GM23338 (cell line): ENCODE results near the gene ALDH1A2. TPM values are rescaled to one million over a fixed set of nuclear protein-coding genes. Genes with fewer than 3 reads are reported as not detected.

Experiments used
- ATAC-seq: fragments of 200-7000 bp; cut with Tn5 transposase; 3 replicates; pipeline ENCODE4 v1.9.1; 2020
- DNase-seq: peaks from one replicate; pipeline ENCODE4 v3.0.0-alpha.2; 2015; ENCODE audit warnings: low spot score
- H2AFZ ChIP-seq: fragments of 200-600 bp; sonication (generic); 2 replicates; pipeline ENCODE4 v1.8.0; 2016; ENCODE audit warnings: antibody characterized with exemption, mild to moderate bottlenecking, moderate library complexity
- H3F3A ChIP-seq: fragments of 200-600 bp; sonication (generic); replicated peaks from 2 replicates; pipeline ENCODE4 v1.8.0; 2017; ENCODE audit warnings: antibody characterized with exemption, mixed run types, low read depth
- H3K27ac ChIP-seq: fragments of 200-600 bp; sonication (generic); 2 replicates; pipeline ENCODE4 v1.6.1; 2016; ENCODE audit warnings: low read depth
- H3K27me3 ChIP-seq: fragments of 200-600 bp; sonication (generic); 2 replicates; pipeline ENCODE4 v1.8.0; 2016; ENCODE audit warnings: mild to moderate bottlenecking, mixed run types, moderate library complexity; ENCODE audit not compliant: insufficient read depth
- H3K36me3 ChIP-seq: fragments of 200-600 bp; sonication (generic); 2 replicates; pipeline ENCODE4 v1.8.0; 2016; ENCODE audit warnings: mild to moderate bottlenecking; ENCODE audit not compliant: insufficient read depth
- H3K4me1 ChIP-seq: fragments of 200-600 bp; sonication (generic); 2 replicates; pipeline ENCODE4 v1.8.0; 2016; ENCODE audit warnings: mild to moderate bottlenecking, moderate library complexity; ENCODE audit not compliant: insufficient read depth
- H3K4me2 ChIP-seq: fragments of 200-600 bp; sonication (generic); 2 replicates; pipeline ENCODE4 v1.7.1; 2017; ENCODE audit warnings: mixed run types
- H3K4me3 ChIP-seq: fragments of 200-600 bp; sonication (generic); 2 replicates; pipeline ENCODE4 v1.6.1; 2016; ENCODE audit warnings: mixed run types
- H3K79me2 ChIP-seq: fragments of 200-600 bp; sonication (generic); replicated peaks from 2 replicates; pipeline ENCODE4 v1.8.0; 2017; ENCODE audit warnings: mild to moderate bottlenecking; ENCODE audit not compliant: insufficient read depth
- H3K9me2 ChIP-seq: fragments of 200-600 bp; sonication (generic); 2 replicates; pipeline ENCODE4 v1.8.0; 2017; ENCODE audit not compliant: insufficient read depth
- H4K20me1 ChIP-seq: fragments of 200-600 bp; sonication (generic); replicated peaks from 2 replicates; pipeline ENCODE4 v1.8.0; 2017; ENCODE audit warnings: mild to moderate bottlenecking; ENCODE audit not compliant: insufficient read depth
- H3K27ac Mint-ChIP-seq: 2 replicates; pipeline ENCODE4 v1.8.0; 2020; ENCODE audit warnings: inconsistent platforms, mild to moderate bottlenecking, moderate library complexity, mixed read lengths
- H3K27me3 Mint-ChIP-seq: 3 replicates; pipeline ENCODE4 v1.8.0; 2022; ENCODE audit warnings: low read depth, mild to moderate bottlenecking, moderate library complexity, mixed read lengths, inconsistent platforms; ENCODE audit not compliant: insufficient read depth, poor library complexity
- H3K36me3 Mint-ChIP-seq: 3 replicates; pipeline ENCODE4 v1.8.0; 2021; ENCODE audit warnings: low read depth, mild to moderate bottlenecking, inconsistent platforms, moderate library complexity, mixed read lengths
- H3K4me1 Mint-ChIP-seq: 3 replicates; pipeline ENCODE4 v1.8.0; 2020; ENCODE audit warnings: mild to moderate bottlenecking, inconsistent platforms, mixed read lengths
- H3K4me3 Mint-ChIP-seq: 3 replicates; pipeline ENCODE4 v1.8.0; 2021; ENCODE audit warnings: moderate library complexity, mild to moderate bottlenecking, inconsistent platforms, mixed read lengths
- H3K9me3 Mint-ChIP-seq: 3 replicates; pipeline ENCODE4 v1.8.0; 2020; ENCODE audit warnings: moderate library complexity, mild to moderate bottlenecking, inconsistent platforms, mixed read lengths
- EZH2 ChIP-seq: fragments of 200-600 bp; sonication (generic); IDR thresholded peaks from one replicate; pipeline ENCODE4 v1.8.0; 2017; ENCODE audit warnings: antibody characterized with exemption, mild to moderate bottlenecking, low read depth; ENCODE audit not compliant: unreplicated experiment
- EZH2phosphoT487 ChIP-seq: fragments of 200-600 bp; sonication (generic); IDR thresholded peaks from one replicate; pipeline ENCODE4 v1.8.1; 2018; ENCODE audit warnings: antibody characterized with exemption; ENCODE audit not compliant: unreplicated experiment
- JUNB ChIP-seq: IDR thresholded peaks from one replicate; pipeline ENCODE4 v1.6.1; 2016; ENCODE audit warnings: antibody characterized with exemption; ENCODE audit not compliant: unreplicated experiment
- NANOG ChIP-seq: IDR thresholded peaks from 2 replicates; pipeline ENCODE4 v1.6.1; 2016; ENCODE audit warnings: antibody characterized with exemption, borderline replicate concordance
- ZNF114 ChIP-seq: fragments of 250-450 bp; sonication (Bioruptor Pico); IDR thresholded peaks from 2 replicates; pipeline ENCODE4 v1.5.0; 2020; ENCODE audit warnings: mild to moderate bottlenecking, moderate library complexity
- ZNF331 ChIP-seq: fragments of 250-450 bp; sonication (Bioruptor Pico); IDR thresholded peaks from 2 replicates; pipeline ENCODE4 v1.5.0; 2020; ENCODE audit warnings: low read depth, mild to moderate bottlenecking, moderate library complexity
- polyA plus RNA-seq: library from polyadenylated mRNA; unstranded; fragments of >200 nt; fragmentation: Nextera tagmentation; extraction: Ambion mirVana; gene quantifications from 2 replicates; pipeline ENCODE4 v1.2.1, GENCODE V29; 2016
- total RNA-seq: library from RNA; depleted of rRNA; stranded (reverse); fragments of >200 nt; shearing (Covaris generic); gene quantifications from 2 replicates; pipeline ENCODE4 v1.2.3, GENCODE V29; 2014
- TF ChIP-seq, protein P1 (sequence below): IDR thresholded peaks from 2 replicates; pipeline ENCODE4 v1.6.1; 2016; ENCODE audit warnings: antibody characterized with exemption
- TF ChIP-seq, protein P2 (sequence below): fragments of 250-450 bp; sonication (Bioruptor Pico); IDR thresholded peaks from 2 replicates; pipeline ENCODE4 v1.5.0; 2020; ENCODE audit warnings: mild to moderate bottlenecking, moderate library complexity
- TF ChIP-seq, protein P3 (sequence below), 2 experiments: fragments of 200-600 bp in 1 of 2; sonication (generic) in 1 of 2; conservative IDR thresholded peaks; 2 replicates each; pipeline versions ENCODE4 v1.5.1 to v1.6.1; 2016 to 2017; ENCODE audit warnings: antibody characterized with exemption in 2 of 2, low read depth in 2 of 2, mild to moderate bottlenecking in 2 of 2, moderate library complexity in 1 of 2

ALDH1A2 gene
- total and polyA plus RNA-seq, 2 experiments from 2014 or later = 0.80 TPM; not detected in 1

DNA sequence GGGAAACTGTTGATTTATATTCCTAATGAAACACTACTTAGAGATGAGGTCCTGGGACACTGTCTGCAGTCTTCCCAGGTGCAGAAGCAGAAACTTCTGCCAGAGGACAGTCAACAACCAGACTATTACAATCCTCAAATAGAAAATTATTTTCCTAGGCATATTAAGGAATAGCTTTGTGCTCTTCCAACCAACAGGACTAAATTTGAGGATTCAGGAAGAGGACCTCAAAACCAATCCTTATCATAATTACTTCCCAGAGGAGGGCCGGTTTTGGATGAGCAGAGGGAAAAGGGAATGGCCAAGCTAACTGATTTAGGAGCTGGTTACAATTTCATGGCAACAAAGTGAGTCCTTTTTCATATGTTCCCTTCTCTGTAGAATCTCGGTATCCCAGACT is 21.0 kb downstream of the ALDH1A2 start (continued):
- TF ChIP-seq EZH2phosphoT487 (no peak), ZNF114 (CRISPR knock-in tag) (no peak)
- TF ChIP-seq, protein P1, sequence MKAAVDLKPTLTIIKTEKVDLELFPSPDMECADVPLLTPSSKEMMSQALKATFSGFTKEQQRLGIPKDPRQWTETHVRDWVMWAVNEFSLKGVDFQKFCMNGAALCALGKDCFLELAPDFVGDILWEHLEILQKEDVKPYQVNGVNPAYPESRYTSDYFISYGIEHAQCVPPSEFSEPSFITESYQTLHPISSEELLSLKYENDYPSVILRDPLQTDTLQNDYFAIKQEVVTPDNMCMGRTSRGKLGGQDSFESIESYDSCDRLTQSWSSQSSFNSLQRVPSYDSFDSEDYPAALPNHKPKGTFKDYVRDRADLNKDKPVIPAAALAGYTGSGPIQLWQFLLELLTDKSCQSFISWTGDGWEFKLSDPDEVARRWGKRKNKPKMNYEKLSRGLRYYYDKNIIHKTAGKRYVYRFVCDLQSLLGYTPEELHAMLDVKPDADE = no peak
- TF ChIP-seq, protein P2, sequence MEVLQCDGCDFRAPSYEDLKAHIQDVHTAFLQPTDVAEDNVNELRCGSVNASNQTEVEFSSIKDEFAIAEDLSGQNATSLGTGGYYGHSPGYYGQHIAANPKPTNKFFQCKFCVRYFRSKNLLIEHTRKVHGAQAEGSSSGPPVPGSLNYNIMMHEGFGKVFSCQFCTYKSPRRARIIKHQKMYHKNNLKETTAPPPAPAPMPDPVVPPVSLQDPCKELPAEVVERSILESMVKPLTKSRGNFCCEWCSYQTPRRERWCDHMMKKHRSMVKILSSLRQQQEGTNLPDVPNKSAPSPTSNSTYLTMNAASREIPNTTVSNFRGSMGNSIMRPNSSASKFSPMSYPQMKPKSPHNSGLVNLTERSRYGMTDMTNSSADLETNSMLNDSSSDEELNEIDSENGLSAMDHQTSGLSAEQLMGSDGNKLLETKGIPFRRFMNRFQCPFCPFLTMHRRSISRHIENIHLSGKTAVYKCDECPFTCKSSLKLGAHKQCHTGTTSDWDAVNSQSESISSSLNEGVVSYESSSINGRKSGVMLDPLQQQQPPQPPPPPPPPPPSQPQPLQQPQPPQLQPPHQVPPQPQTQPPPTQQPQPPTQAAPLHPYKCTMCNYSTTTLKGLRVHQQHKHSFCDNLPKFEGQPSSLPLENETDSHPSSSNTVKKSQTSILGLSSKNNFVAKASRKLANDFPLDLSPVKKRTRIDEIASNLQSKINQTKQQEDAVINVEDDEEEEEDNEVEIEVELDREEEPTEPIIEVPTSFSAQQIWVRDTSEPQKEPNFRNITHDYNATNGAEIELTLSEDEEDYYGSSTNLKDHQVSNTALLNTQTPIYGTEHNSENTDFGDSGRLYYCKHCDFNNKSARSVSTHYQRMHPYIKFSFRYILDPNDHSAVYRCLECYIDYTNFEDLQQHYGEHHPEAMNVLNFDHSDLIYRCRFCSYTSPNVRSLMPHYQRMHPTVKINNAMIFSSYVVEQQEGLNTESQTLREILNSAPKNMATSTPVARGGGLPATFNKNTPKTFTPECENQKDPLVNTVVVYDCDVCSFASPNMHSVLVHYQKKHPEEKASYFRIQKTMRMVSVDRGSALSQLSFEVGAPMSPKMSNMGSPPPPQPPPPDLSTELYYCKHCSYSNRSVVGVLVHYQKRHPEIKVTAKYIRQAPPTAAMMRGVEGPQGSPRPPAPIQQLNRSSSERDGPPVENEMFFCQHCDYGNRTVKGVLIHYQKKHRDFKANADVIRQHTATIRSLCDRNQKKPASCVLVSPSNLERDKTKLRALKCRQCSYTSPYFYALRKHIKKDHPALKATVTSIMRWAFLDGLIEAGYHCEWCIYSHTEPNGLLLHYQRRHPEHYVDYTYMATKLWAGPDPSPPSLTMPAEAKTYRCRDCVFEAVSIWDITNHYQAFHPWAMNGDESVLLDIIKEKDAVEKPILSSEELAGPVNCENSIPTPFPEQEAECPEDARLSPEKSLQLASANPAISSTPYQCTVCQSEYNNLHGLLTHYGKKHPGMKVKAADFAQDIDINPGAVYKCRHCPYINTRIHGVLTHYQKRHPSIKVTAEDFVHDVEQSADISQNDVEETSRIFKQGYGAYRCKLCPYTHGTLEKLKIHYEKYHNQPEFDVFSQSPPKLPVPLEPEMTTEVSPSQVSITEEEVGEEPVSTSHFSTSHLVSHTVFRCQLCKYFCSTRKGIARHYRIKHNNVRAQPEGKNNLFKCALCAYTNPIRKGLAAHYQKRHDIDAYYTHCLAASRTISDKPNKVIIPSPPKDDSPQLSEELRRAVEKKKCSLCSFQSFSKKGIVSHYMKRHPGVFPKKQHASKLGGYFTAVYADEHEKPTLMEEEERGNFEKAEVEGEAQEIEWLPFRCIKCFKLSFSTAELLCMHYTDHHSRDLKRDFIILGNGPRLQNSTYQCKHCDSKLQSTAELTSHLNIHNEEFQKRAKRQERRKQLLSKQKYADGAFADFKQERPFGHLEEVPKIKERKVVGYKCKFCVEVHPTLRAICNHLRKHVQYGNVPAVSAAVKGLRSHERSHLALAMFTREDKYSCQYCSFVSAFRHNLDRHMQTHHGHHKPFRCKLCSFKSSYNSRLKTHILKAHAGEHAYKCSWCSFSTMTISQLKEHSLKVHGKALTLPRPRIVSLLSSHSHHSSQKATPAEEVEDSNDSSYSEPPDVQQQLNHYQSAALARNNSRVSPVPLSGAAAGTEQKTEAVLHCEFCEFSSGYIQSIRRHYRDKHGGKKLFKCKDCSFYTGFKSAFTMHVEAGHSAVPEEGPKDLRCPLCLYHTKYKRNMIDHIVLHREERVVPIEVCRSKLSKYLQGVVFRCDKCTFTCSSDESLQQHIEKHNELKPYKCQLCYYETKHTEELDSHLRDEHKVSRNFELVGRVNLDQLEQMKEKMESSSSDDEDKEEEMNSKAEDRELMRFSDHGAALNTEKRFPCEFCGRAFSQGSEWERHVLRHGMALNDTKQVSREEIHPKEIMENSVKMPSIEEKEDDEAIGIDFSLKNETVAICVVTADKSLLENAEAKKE (CRISPR knock-in tag) = no peak

DNA sequence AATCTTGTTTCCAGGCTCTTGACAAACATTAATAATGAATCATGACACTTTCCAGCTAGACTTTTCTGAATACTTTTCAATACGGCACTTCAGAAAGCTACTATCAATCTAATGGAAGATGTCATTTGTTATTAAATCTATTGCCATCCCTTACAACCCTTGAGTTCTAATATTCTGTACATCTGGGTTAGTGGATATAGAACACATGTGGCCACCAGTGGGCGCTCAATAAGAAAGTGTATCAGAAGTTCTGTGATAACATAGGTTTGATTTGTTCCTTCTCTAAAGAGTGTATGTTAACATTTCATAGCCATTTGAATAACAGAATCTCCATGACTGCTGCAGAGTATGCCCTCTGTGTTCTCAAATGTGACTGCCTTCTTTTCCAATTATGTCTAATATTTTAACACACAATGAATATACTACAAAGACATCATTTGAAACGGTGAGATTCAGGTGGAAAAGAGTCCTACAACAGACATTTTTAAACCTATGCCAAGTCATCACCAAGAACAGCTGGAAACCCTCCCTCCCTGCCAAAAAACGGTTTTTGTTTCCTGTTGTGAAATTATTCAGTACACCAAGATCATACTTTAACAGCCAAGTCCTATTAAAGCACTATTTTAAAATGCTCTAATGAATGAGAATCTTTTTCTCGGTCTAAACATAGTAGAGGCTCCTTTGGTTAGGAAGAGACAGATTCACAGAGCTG is 22.2 kb downstream of the ALDH1A2 start:
- Mint-ChIP-seq H3K9me3 (no peaks in the 10 kb centered on the region), H3K27me3 (peaks cover 2% of the 10 kb centered on the region), H3K27ac (no peak overlapping the region), H3K4me3 (no peak overlapping the region), H3K36me3 (no peaks in the 10 kb centered on the region), H3K4me1 (peaks cover 10% of the 10 kb centered on the region)
- Histone ChIP-seq H3K36me3 (no peaks in the 10 kb centered on the region), H3K27me3 (peaks cover 12% of the 10 kb centered on the region), H3K4me1 (peaks cover 9% of the 10 kb centered on the region), H3K4me3 (no peak overlapping the region), H3K27ac (no peak overlapping the region), H3K9me2 (no peaks in the 10 kb centered on the region; the same call in 1 of the 2 replicates), H3K4me2 (no peak overlapping the region), H2AFZ (no peak overlapping the region), H3F3A (no peaks in the 10 kb centered on the region), H4K20me1 (no peaks in the 10 kb centered on the region), H3K79me2 (no peaks in the 10 kb centered on the region)
- DNase-seq (peak; percentile 51), ATAC-seq (peak; percentile 34; the same call in 2 of the 3 replicates)
- TF ChIP-seq, protein P1 = no peak
- TF ChIP-seq NANOG = no peak
- no peak for TF ChIP-seq ZNF331
- TF ChIP-seq JUNB = no peak
- TF ChIP-seq, protein P3, sequence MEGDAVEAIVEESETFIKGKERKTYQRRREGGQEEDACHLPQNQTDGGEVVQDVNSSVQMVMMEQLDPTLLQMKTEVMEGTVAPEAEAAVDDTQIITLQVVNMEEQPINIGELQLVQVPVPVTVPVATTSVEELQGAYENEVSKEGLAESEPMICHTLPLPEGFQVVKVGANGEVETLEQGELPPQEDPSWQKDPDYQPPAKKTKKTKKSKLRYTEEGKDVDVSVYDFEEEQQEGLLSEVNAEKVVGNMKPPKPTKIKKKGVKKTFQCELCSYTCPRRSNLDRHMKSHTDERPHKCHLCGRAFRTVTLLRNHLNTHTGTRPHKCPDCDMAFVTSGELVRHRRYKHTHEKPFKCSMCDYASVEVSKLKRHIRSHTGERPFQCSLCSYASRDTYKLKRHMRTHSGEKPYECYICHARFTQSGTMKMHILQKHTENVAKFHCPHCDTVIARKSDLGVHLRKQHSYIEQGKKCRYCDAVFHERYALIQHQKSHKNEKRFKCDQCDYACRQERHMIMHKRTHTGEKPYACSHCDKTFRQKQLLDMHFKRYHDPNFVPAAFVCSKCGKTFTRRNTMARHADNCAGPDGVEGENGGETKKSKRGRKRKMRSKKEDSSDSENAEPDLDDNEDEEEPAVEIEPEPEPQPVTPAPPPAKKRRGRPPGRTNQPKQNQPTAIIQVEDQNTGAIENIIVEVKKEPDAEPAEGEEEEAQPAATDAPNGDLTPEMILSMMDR (conservative IDR thresholded peaks at IDR 0.05; ENCODE audit: low read depth in 2 of 2) = peak; percentile 62 to 79
- TF ChIP-seq EZH2 = no peak
- TF ChIP-seq EZH2phosphoT487 = no peak
